GM12878 (cell line): ENCODE data around the gene DICER1. TPM values are rescaled to one million over a fixed set of nuclear protein-coding genes. Genes with fewer than 3 reads are reported as not detected.

Source experiments
- ATAC-seq: fragments of 200-7000 bp; cut with Tn5 transposase; 3 replicates; pipeline ENCODE4 v1.9.1; 2020; ENCODE audit warnings: mild to moderate bottlenecking, moderate library complexity
- BruUV-seq: library from RNA; stranded (reverse); fragments of 400-500 nt; replicated peaks from 2 replicates; lab custom pipeline; 2021; lab: Mats Ljungman, UMichigan
- CTCF ChIA-PET: fragments of 300-600 bp; sonication (Branson Sonifier 250); formaldehyde crosslinking; extraction: SDS; loops from one replicate; lab custom pipeline; 2021; ENCODE audit warnings: inconsistent platforms; lab: Yijun Ruan, JAX
- POLR2A ChIA-PET: fragments of 350-600 bp; formaldehyde crosslinking; extraction: SDS; loops from one replicate; lab custom pipeline; 2021; ENCODE audit warnings: inconsistent platforms; lab: Charles Lee
- RAD21 ChIA-PET: fragments of 300-600 bp; sonication (Branson Sonifier 250); formaldehyde crosslinking; loops from one replicate; lab custom pipeline; 2023; ENCODE audit warnings: antibody characterized with exemption; ENCODE audit not compliant: unreplicated experiment; lab: Charles Lee
- SMC1A ChIA-PET: fragments of 300-600 bp; sonication (Branson Sonifier 250); formaldehyde crosslinking; loops from one replicate; lab custom pipeline; 2023; ENCODE audit not compliant: unreplicated experiment, uncharacterized antibody; lab: Charles Lee
- DNase-seq: peaks from one replicate; pipeline ENCODE4 v3.0.0-alpha.2; 2011; ENCODE audit warnings: low read depth, low spot score
- FAIRE-seq: peaks from 3 replicates; lab custom pipeline; 2011; peaks lifted over from hg19 to GRCh38; lab: Jason Lieb, UNC
- H2AFZ ChIP-seq: 2 replicates; pipeline ENCODE4 v1.6.0; 2011; ENCODE audit warnings: low read depth, low read length, control low read depth; ENCODE audit not compliant: control insufficient read depth
- H3K27ac ChIP-seq: 2 replicates; pipeline ENCODE4 v1.5.1; 2011; ENCODE audit warnings: control low read depth; ENCODE audit not compliant: control insufficient read depth, insufficient read depth
- H3K27me3 ChIP-seq, 2 experiments: replicated peaks in 1 of 2; 2 replicates each; pipeline versions ENCODE4 v1.6.0 to v1.6.1; 2011; ENCODE audit warnings: low read length in 1 of 2; ENCODE audit not compliant: control insufficient read depth in 2 of 2, insufficient read depth in 2 of 2
- H3K36me3 ChIP-seq, 2 experiments: 2 replicates each; pipeline ENCODE4 v1.5.1; 2011; ENCODE audit warnings: low read length in 1 of 2; ENCODE audit not compliant: control insufficient read depth in 2 of 2, insufficient read depth in 2 of 2
- H3K4me1 ChIP-seq: 2 replicates; pipeline ENCODE4 v1.6.1; 2011; ENCODE audit warnings: mild to moderate bottlenecking, low read length, moderate library complexity, mixed read lengths; ENCODE audit not compliant: control insufficient read depth, insufficient read depth
- H3K4me2 ChIP-seq: 2 replicates; pipeline ENCODE4 v1.6.0; 2011; ENCODE audit warnings: control low read depth; ENCODE audit not compliant: control insufficient read depth, insufficient read depth
- H3K4me3 ChIP-seq: fragments of 200-600 bp; sonication (generic); 2 replicates; pipeline ENCODE4 v1.5.1; 2016
- H3K79me2 ChIP-seq: 2 replicates; pipeline ENCODE4 v1.6.0; 2011; ENCODE audit warnings: low read length; ENCODE audit not compliant: control insufficient read depth, insufficient read depth
- H3K9ac ChIP-seq: 2 replicates; pipeline ENCODE4 v1.8.0; 2011; ENCODE audit warnings: low read length, control low read depth, mixed read lengths; ENCODE audit not compliant: control insufficient read depth, insufficient read depth
- H3K9me3 ChIP-seq: replicated peaks from 3 replicates; pipeline ENCODE4 v1.5.1; 2011; ENCODE audit warnings: mild to moderate bottlenecking, low read length; ENCODE audit not compliant: control insufficient read depth, insufficient read depth
- H4K20me1 ChIP-seq: 2 replicates; pipeline ENCODE4 v1.6.0; 2011; ENCODE audit not compliant: control insufficient read depth, insufficient read depth
- BCL3 ChIP-seq: IDR thresholded peaks from 2 replicates; pipeline ENCODE4 v1.6.1; 2011; ENCODE audit warnings: borderline replicate concordance, low read depth, mild to moderate bottlenecking, moderate library complexity, low read length; ENCODE audit not compliant: insufficient read depth, poor library complexity, severe bottlenecking
- CREB1 ChIP-seq: IDR thresholded peaks from 2 replicates; pipeline ENCODE4 v1.6.1; 2012; ENCODE audit warnings: low read depth, mild to moderate bottlenecking, inconsistent platforms
- GABPA ChIP-seq: IDR thresholded peaks from 2 replicates; pipeline ENCODE4 v1.6.1; 2014; ENCODE audit warnings: antibody characterized with exemption, low read depth, mild to moderate bottlenecking, inconsistent platforms
- IRF4 ChIP-seq: IDR thresholded peaks from 2 replicates; pipeline ENCODE4 v1.6.1; 2011; ENCODE audit warnings: low read depth, low read length
- MTA2 ChIP-seq: fragments of 450-650 bp; IDR thresholded peaks from 2 replicates; pipeline ENCODE4 v1.6.1; 2016; ENCODE audit warnings: low read depth, mild to moderate bottlenecking, moderate library complexity
- RAD51 ChIP-seq: fragments of 450-650 bp; IDR thresholded peaks from 2 replicates; pipeline ENCODE4 v1.6.1; 2016; ENCODE audit warnings: moderate library complexity, mild to moderate bottlenecking, inconsistent platforms
- SMAD1 ChIP-seq: fragments of 450-650 bp; IDR thresholded peaks from 2 replicates; pipeline ENCODE4 v1.6.1; 2018; ENCODE audit warnings: mild to moderate bottlenecking, low read depth; ENCODE audit not compliant: partially characterized antibody
- SMAD5 ChIP-seq: IDR thresholded peaks from 2 replicates; pipeline ENCODE4 v1.6.1; 2016; ENCODE audit warnings: antibody characterized with exemption, low read depth
- WRNIP1 ChIP-seq: IDR thresholded peaks from 2 replicates; pipeline ENCODE4 v1.6.1; 2011; ENCODE audit warnings: low read depth, low read length, improper control_type of control experiment, borderline replicate concordance
- ZNF687 ChIP-seq: fragments of 450-650 bp; IDR thresholded peaks from 2 replicates; pipeline ENCODE4 v1.6.1; 2017; ENCODE audit warnings: mild to moderate bottlenecking, moderate library complexity
- WGBS: methylation state at CpG from one replicate; pipeline ENCODE4 v1.1.6; 2016; ENCODE audit warnings: low lambda C conversion rate; ENCODE audit not compliant: insufficient replicate concordance, insufficient coverage; ENCODE audit errors: missing lambda C conversion rate; 5-methylcytosine and 5-hydroxymethylcytosine counted together
- in situ Hi-C: fragments of 300-500 bp; cut with MboI; formaldehyde crosslinking; loops from 9 replicates; pipeline ENCODE4 v1.14.3; 2018; ENCODE audit warnings: mixed read lengths
- intact Hi-C: fragments of 100-400 bp; cut with micrococcal nuclease; formaldehyde crosslinking; loops from one replicate; pipeline ENCODE4 v1.14.2; 2022; ENCODE audit not compliant: unreplicated experiment
- polyA plus RNA-seq, 11 experiments: library from polyadenylated mRNA; depleted of rRNA in 4 of 11; unstranded in 6 of 11; stranded (reverse) in 5 of 11; fragments of >200 nt; fragmentation: Nextera tagmentation in 4 of 11; fragmentation: Illumina TruSeq in 1 of 11; extraction: Ambion mirVana in 4 of 11; extraction: Trizol in 1 of 11; gene quantifications; 1 replicate in 1 of 11; 2 replicates in 10 of 11; pipeline versions ENCODE4 v1.2.1 to v1.2.3, GENCODE V29; 2011 to 2016; ENCODE audit warnings: inconsistent platforms in 2 of 11, missing spikeins in 2 of 11, low read depth in 1 of 11
- total RNA-seq, 4 experiments: library from RNA; depleted of rRNA in 3 of 4; stranded (reverse); fragments of >200 nt in 3 of 4; fragmentation: Illumina TruSeq in 1 of 4; extraction: Trizol in 1 of 4; gene quantifications; 2 replicates each; pipeline versions ENCODE4 v1.2.1 to v1.2.3, GENCODE V29; 2013 to 2021

Gene DICER1
- total and polyA plus RNA-seq, 10 of the 15 experiments (the other 5 are each of a cell fraction or from before 2014, with no cell fraction given): 6.8 to 70.8 (median 37.1) TPM

GRCh38 chr14:95195031-95195430, 37.7 kb upstream of the DICER1 start:
- no peak for TF ChIP-seq BCL3
- Histone ChIP-seq H3K4me2 (no peak overlapping the region), H3K79me2 (no peaks in the 10 kb centered on the region), H2AFZ (no peak overlapping the region), H3K27ac (no peak overlapping the region), H3K36me3 (no peaks in the 10 kb centered on the region; a peak in 1 of 4 replicates), H4K20me1 (no peaks in the 10 kb centered on the region), H3K27me3 (no peaks in the 10 kb centered on the region), H3K4me3 (no peak overlapping the region), H3K9me3 (no peaks in the 10 kb centered on the region), H3K4me1 (no peaks in the 10 kb centered on the region), H3K9ac (no peak overlapping the region)
- ATAC-seq (no peak), DNase-seq (no peak), FAIRE-seq (no peak)
- no TSS peak for BruUV-seq
- in situ Hi-C loops: loop anchor here (10.0 kb wide), 1 partner anchor 510 kb away; no protein-coding TSS in a partner anchor
- WGBS: 62% methylated on average over 6 of the region's 6 CpGs
- POLR2A ChIA-PET: no interaction called here
- RAD21 ChIA-PET: interaction anchor here (2.2 to 2.5 kb wide), 2 partner anchors 21 to 77 kb away, joined by 7 to 15 read pairs; no protein-coding TSS in a partner anchor
- intact Hi-C loops: no loop called here
- CTCF ChIA-PET: interaction anchor here (1.0 to 4.6 kb wide), 9 partner anchors 10 to 505 kb away, joined by 3 to 54 read pairs (median 6); no protein-coding TSS in a partner anchor
- SMC1A ChIA-PET: interaction anchor here (0.6 to 2.3 kb wide), 3 partner anchors 11 to 93 kb away, joined by 3 to 11 read pairs (median 4); no protein-coding TSS in a partner anchor

- Histone ChIP-seq H3K27ac (no peak overlapping the region), H3K27me3 (no peaks in the 10 kb centered on the region), H3K4me3 (no peak overlapping the region), H3K9ac (no peak overlapping the region), H3K36me3 (no peaks in the 10 kb centered on the region; a peak in 1 of 4 replicates), H4K20me1 (no peaks in the 10 kb centered on the region), H3K79me2 (no peaks in the 10 kb centered on the region), H3K9me3 (no peaks in the 10 kb centered on the region; the same call in 2 of the 3 replicates), H2AFZ (no peak overlapping the region), H3K4me1 (no peaks in the 10 kb centered on the region), H3K4me2 (no peak overlapping the region)
- BruUV-seq: TSS peak; percentile 47
- in situ Hi-C loops (loop anchor here (10.0 kb wide), 1 partner anchor 508 kb away; no protein-coding TSS in a partner anchor), intact Hi-C loops (no loop called here)
- FAIRE-seq: no peak
- RAD21 ChIA-PET: interaction anchor here (0.7 kb wide), 1 partner anchor 10 kb away, joined by 3 read pairs; no protein-coding TSS in a partner anchor
- POLR2A ChIA-PET: interaction anchor here (1.5 kb wide), 1 partner anchor 9 kb away, joined by 3 read pairs; no protein-coding TSS in a partner anchor
- CTCF ChIA-PET: interaction anchor here (0.7 to 1.2 kb wide), 2 partner anchors 61 to 107 kb away, joined by 3 read pairs; no protein-coding TSS in a partner anchor
- DNase-seq: no peak
- WGBS: 44% methylated on average over 6 of the region's 6 CpGs
- SMC1A ChIA-PET: interaction anchor here (1.5 to 1.7 kb wide), 2 partner anchors 52 to 94 kb away, joined by 4 read pairs; no protein-coding TSS in a partner anchor
- ATAC-seq: no peak
- TF ChIP-seq SMAD1 (no peak), SMAD5 (no peak), MTA2 (no peak), ZNF687 (no peak), CREB1 (no peak), RAD51 (no peak), IRF4 (no peak), WRNIP1 (no peak), GABPA (no peak)
These were observed 35.8 kb upstream of the DICER1 start for GRCh38 chr14:95193081-95193480.
